HEK293 (cell line): ENCODE data around the gene MEIKIN.

Experiments
- CTCF ChIA-PET: fragments of 350-600 bp; formaldehyde crosslinking; extraction: SDS; loops from one replicate; lab custom pipeline; 2021; ENCODE audit warnings: antibody characterized with exemption; lab: Yijun Ruan, JAX
- POLR2A ChIA-PET: fragments of 300-600 bp; formaldehyde crosslinking; extraction: SDS; loops from one replicate; lab custom pipeline; 2020; ENCODE audit warnings: antibody characterized with exemption, inconsistent platforms; lab: Yijun Ruan, JAX
- H3K27ac ChIP-seq: fragments of 200-500 bp; sonication (Bioruptor generic); 2 replicates; pipeline ENCODE4 v1.5.1; 2014; ENCODE audit warnings: low read depth, low read length, control low read depth, inconsistent platforms; ENCODE audit errors: extremely low read depth
- H3K36me3 ChIP-seq, 2 experiments: fragments of 200-500 bp in 1 of 2; sonication (Bioruptor generic) in 1 of 2; 1 replicate in 1 of 2; 2 replicates in 1 of 2; pipeline ENCODE4 v1.5.1; 2014 to 2017; ENCODE audit warnings: inconsistent platforms in 2 of 2, low read length in 2 of 2; ENCODE audit not compliant: control insufficient read depth in 2 of 2, insufficient read depth in 1 of 2
- H3K4me1 ChIP-seq: fragments of 200-500 bp; sonication (Bioruptor generic); 2 replicates; pipeline ENCODE4 v1.5.1; 2014; ENCODE audit warnings: mild to moderate bottlenecking, low read length, inconsistent platforms; ENCODE audit not compliant: control insufficient read depth, insufficient read depth
- H3K4me3 ChIP-seq: 2 replicates; pipeline ENCODE4 v1.5.1; 2011; ENCODE audit warnings: low read depth, mild to moderate bottlenecking, control low read depth, low read length, moderate library complexity
- H3K9me3 ChIP-seq: fragments of 200-500 bp; sonication (Bioruptor generic); 2 replicates; pipeline ENCODE4 v1.5.1; 2014; ENCODE audit warnings: low read depth, low read length, inconsistent platforms; ENCODE audit not compliant: control insufficient read depth, insufficient read depth
- HOXC10 ChIP-seq: sonication (generic); formaldehyde crosslinking; IDR thresholded peaks from 2 replicates; pipeline ENCODE4 v1.8.1; 2023; ENCODE audit warnings: mild to moderate bottlenecking, missing genetic modification reagents
- IKZF3 ChIP-seq: fragments of 450-650 bp; IDR thresholded peaks from 2 replicates; pipeline ENCODE4 v1.5.0; 2018; ENCODE audit warnings: missing biosample characterization, mild to moderate bottlenecking, missing genetic modification characterization, moderate library complexity
- KLF8 ChIP-seq: fragments of 450-650 bp; formaldehyde crosslinking; IDR thresholded peaks from 2 replicates; pipeline ENCODE4 v1.5.1; 2016; ENCODE audit warnings: missing biosample characterization, missing genetic modification characterization
- MZF1 ChIP-seq: fragments of 450-650 bp; formaldehyde crosslinking; IDR thresholded peaks from 2 replicates; pipeline ENCODE4 v1.5.1; 2017; ENCODE audit warnings: missing biosample characterization, missing genetic modification characterization, borderline replicate concordance
- ZFP37 ChIP-seq: fragments of 450-650 bp; formaldehyde crosslinking; IDR thresholded peaks from 2 replicates; pipeline ENCODE4 v1.5.1; 2016; ENCODE audit warnings: missing biosample characterization, missing genetic modification characterization
- ZNF121 ChIP-seq: fragments of 450-650 bp; formaldehyde crosslinking; IDR thresholded peaks from 2 replicates; pipeline ENCODE4 v1.5.1; 2016; ENCODE audit warnings: missing biosample characterization, missing genetic modification characterization
- ZNF16 ChIP-seq: fragments of 450-650 bp; formaldehyde crosslinking; IDR thresholded peaks from 2 replicates; pipeline ENCODE4 v1.5.1; 2016; ENCODE audit warnings: low read depth, missing biosample characterization, missing genetic modification characterization
- ZNF23 ChIP-seq: fragments of 450-650 bp; formaldehyde crosslinking; IDR thresholded peaks from 2 replicates; pipeline ENCODE4 v1.5.1; 2016; ENCODE audit warnings: missing biosample characterization, missing genetic modification characterization, borderline replicate concordance
- ZNF248 ChIP-seq: fragments of 450-650 bp; formaldehyde crosslinking; IDR thresholded peaks from 2 replicates; pipeline ENCODE4 v1.5.1; 2017; ENCODE audit warnings: missing biosample characterization, missing genetic modification characterization
- ZNF280D ChIP-seq: fragments of 450-650 bp; formaldehyde crosslinking; IDR thresholded peaks from 2 replicates; pipeline ENCODE4 v1.5.1; 2016; ENCODE audit warnings: missing biosample characterization, missing genetic modification characterization
- ZNF324 ChIP-seq: fragments of 450-650 bp; formaldehyde crosslinking; IDR thresholded peaks from 2 replicates; pipeline ENCODE4 v1.5.1; 2016; ENCODE audit warnings: missing biosample characterization, missing genetic modification characterization
- ZNF335 ChIP-seq: fragments of 450-650 bp; formaldehyde crosslinking; conservative IDR thresholded peaks from 2 replicates; pipeline ENCODE4 v1.5.1; 2016; ENCODE audit warnings: missing biosample characterization, missing genetic modification characterization
- ZNF366 ChIP-seq: fragments of 450-650 bp; formaldehyde crosslinking; conservative IDR thresholded peaks from 2 replicates; pipeline ENCODE4 v1.5.1; 2016; ENCODE audit warnings: missing biosample characterization, missing genetic modification characterization
- ZNF560 ChIP-seq: fragments of 450-650 bp; formaldehyde crosslinking; IDR thresholded peaks from 2 replicates; pipeline ENCODE4 v1.5.1; 2017; ENCODE audit warnings: missing biosample characterization, missing genetic modification characterization, borderline replicate concordance
- ZNF600 ChIP-seq: fragments of 450-650 bp; formaldehyde crosslinking; IDR thresholded peaks from 2 replicates; pipeline ENCODE4 v1.5.1; 2016; ENCODE audit warnings: missing biosample characterization, missing genetic modification characterization
- ZNF623 ChIP-seq: fragments of 450-650 bp; formaldehyde crosslinking; IDR thresholded peaks from 2 replicates; pipeline ENCODE4 v1.5.1; 2016; ENCODE audit warnings: missing biosample characterization, missing genetic modification characterization
- ZNF629 ChIP-seq: fragments of 450-650 bp; formaldehyde crosslinking; IDR thresholded peaks from 2 replicates; pipeline ENCODE4 v1.5.1; 2017; ENCODE audit warnings: missing biosample characterization, missing genetic modification characterization
- ZNF660 ChIP-seq: fragments of 450-650 bp; IDR thresholded peaks from 2 replicates; pipeline ENCODE4 v1.5.1; 2018; ENCODE audit warnings: missing biosample characterization, mild to moderate bottlenecking, missing genetic modification characterization
- ZNF692 ChIP-seq: fragments of 450-650 bp; formaldehyde crosslinking; IDR thresholded peaks from 2 replicates; pipeline ENCODE4 v1.5.1; 2016; ENCODE audit warnings: missing biosample characterization, missing genetic modification characterization
- TF ChIP-seq, protein P1 (sequence below): sonication (generic); formaldehyde crosslinking; IDR thresholded peaks from 2 replicates; pipeline ENCODE4 v1.8.1; 2022; ENCODE audit warnings: mild to moderate bottlenecking, moderate library complexity, missing genetic modification reagents
- TF ChIP-seq, protein P2 (sequence below): fragments of 450-650 bp; formaldehyde crosslinking; IDR thresholded peaks from 2 replicates; pipeline ENCODE4 v1.5.1; 2017; ENCODE audit warnings: missing biosample characterization, mild to moderate bottlenecking, missing genetic modification characterization, moderate library complexity
- TF ChIP-seq, protein P3 (sequence below): fragments of 450-650 bp; formaldehyde crosslinking; IDR thresholded peaks from 2 replicates; pipeline ENCODE4 v1.5.1; 2017; ENCODE audit warnings: missing biosample characterization, missing genetic modification characterization

Gene MEIKIN

GRCh38 chr5:131818001-131818724, 127.3 kb downstream of the MEIKIN start (continued):
- no peak for TF ChIP-seq ZNF324 (tag by site-specific recombination)

- POLR2A ChIA-PET = no interaction called here
- Histone ChIP-seq H3K36me3 (no peaks in the 10 kb centered on the region), H3K27ac (no peak overlapping the region), H3K4me3 (no peak overlapping the region), H3K4me1 (no peaks in the 10 kb centered on the region), H3K9me3 (no peaks in the 10 kb centered on the region)
- CTCF ChIA-PET = no interaction called here
- TF ChIP-seq IKZF3 (tag by site-specific recombination) (no peak), ZNF623 (tag by site-specific recombination) (no peak), ZNF629 (tag by site-specific recombination) (no peak), ZNF366 (tag by site-specific recombination) (peak; percentile 65), ZNF16 (tag by site-specific recombination) (no peak), KLF8 (tag by site-specific recombination) (0 out of 2 replicates have a peak, but pooled peaks have one; percentile 40), ZNF23 (tag by site-specific recombination) (no peak), ZNF121 (tag by site-specific recombination) (no peak), ZNF692 (tag by site-specific recombination) (peak; percentile 36; the same call in 1 of the 2 replicates), ZNF335 (tag by site-specific recombination) (no peak), ZFP37 (tag by site-specific recombination) (0 out of 2 replicates have a peak, but pooled peaks have one; percentile 53), ZNF560 (tag by site-specific recombination) (no peak), HOXC10 (CRISPR knock-in tag) (no peak), ZNF280D (peak; percentile 55; the same call in 1 of the 2 replicates), ZNF660 (tag by site-specific recombination) (no peak), MZF1 (tag by site-specific recombination) (no peak), ZNF248 (tag by site-specific recombination) (no peak), ZNF600 (tag by site-specific recombination) (0 out of 2 replicates have a peak, but pooled peaks have one; percentile 36)
- TF ChIP-seq, protein P1, sequence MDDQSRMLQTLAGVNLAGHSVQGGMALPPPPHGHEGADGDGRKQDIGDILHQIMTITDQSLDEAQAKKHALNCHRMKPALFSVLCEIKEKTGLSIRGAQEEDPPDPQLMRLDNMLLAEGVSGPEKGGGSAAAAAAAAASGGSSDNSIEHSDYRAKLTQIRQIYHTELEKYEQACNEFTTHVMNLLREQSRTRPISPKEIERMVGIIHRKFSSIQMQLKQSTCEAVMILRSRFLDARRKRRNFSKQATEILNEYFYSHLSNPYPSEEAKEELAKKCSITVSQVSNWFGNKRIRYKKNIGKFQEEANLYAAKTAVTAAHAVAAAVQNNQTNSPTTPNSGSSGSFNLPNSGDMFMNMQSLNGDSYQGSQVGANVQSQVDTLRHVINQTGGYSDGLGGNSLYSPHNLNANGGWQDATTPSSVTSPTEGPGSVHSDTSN = no peak
- TF ChIP-seq, protein P2, sequence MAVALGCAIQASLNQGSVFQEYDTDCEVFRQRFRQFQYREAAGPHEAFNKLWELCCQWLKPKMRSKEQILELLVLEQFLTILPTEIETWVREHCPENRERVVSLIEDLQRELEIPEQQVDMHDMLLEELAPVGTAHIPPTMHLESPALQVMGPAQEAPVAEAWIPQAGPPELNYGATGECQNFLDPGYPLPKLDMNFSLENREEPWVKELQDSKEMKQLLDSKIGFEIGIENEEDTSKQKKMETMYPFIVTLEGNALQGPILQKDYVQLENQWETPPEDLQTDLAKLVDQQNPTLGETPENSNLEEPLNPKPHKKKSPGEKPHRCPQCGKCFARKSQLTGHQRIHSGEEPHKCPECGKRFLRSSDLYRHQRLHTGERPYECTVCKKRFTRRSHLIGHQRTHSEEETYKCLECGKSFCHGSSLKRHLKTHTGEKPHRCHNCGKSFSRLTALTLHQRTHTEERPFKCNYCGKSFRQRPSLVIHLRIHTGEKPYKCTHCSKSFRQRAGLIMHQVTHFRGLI (tag by site-specific recombination) = no peak
- TF ChIP-seq, protein P3, sequence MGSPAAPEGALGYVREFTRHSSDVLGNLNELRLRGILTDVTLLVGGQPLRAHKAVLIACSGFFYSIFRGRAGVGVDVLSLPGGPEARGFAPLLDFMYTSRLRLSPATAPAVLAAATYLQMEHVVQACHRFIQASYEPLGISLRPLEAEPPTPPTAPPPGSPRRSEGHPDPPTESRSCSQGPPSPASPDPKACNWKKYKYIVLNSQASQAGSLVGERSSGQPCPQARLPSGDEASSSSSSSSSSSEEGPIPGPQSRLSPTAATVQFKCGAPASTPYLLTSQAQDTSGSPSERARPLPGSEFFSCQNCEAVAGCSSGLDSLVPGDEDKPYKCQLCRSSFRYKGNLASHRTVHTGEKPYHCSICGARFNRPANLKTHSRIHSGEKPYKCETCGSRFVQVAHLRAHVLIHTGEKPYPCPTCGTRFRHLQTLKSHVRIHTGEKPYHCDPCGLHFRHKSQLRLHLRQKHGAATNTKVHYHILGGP (tag by site-specific recombination) = no peak
Observed at GRCh38 chr5:131814990-131815389, 130.5 kb downstream of the MEIKIN start.
